GM12878 (cell line): ENCODE results near the gene CHMP4B. TPM values are rescaled to one million over a fixed set of nuclear protein-coding genes. Genes with fewer than 3 reads are reported as not detected.

Experiments
- ATAC-seq: fragments of 200-7000 bp; cut with Tn5 transposase; 3 replicates; pipeline ENCODE4 v1.9.1; 2020; ENCODE audit warnings: mild to moderate bottlenecking, moderate library complexity
- BruUV-seq: library from RNA; stranded (reverse); fragments of 400-500 nt; replicated peaks from 2 replicates; lab custom pipeline; 2021; lab: Mats Ljungman, UMichigan
- CTCF ChIA-PET: fragments of 300-600 bp; sonication (Branson Sonifier 250); formaldehyde crosslinking; extraction: SDS; loops from one replicate; lab custom pipeline; 2021; ENCODE audit warnings: inconsistent platforms; lab: Yijun Ruan, JAX
- POLR2A ChIA-PET: fragments of 350-600 bp; formaldehyde crosslinking; extraction: SDS; loops from one replicate; lab custom pipeline; 2021; ENCODE audit warnings: inconsistent platforms; lab: Charles Lee
- RAD21 ChIA-PET: fragments of 300-600 bp; sonication (Branson Sonifier 250); formaldehyde crosslinking; loops from one replicate; lab custom pipeline; 2023; ENCODE audit warnings: antibody characterized with exemption; ENCODE audit not compliant: unreplicated experiment; lab: Charles Lee
- SMC1A ChIA-PET: fragments of 300-600 bp; sonication (Branson Sonifier 250); formaldehyde crosslinking; loops from one replicate; lab custom pipeline; 2023; ENCODE audit not compliant: unreplicated experiment, uncharacterized antibody; lab: Charles Lee
- DNase-seq: peaks from one replicate; pipeline ENCODE4 v3.0.0-alpha.2; 2011; ENCODE audit warnings: low read depth, low spot score
- FAIRE-seq: peaks from 3 replicates; lab custom pipeline; 2011; peaks lifted over from hg19 to GRCh38; lab: Jason Lieb, UNC
- H2AFZ ChIP-seq: 2 replicates; pipeline ENCODE4 v1.6.0; 2011; ENCODE audit warnings: low read depth, low read length, control low read depth; ENCODE audit not compliant: control insufficient read depth
- H3K27ac ChIP-seq: 2 replicates; pipeline ENCODE4 v1.5.1; 2011; ENCODE audit warnings: control low read depth; ENCODE audit not compliant: control insufficient read depth, insufficient read depth
- H3K27me3 ChIP-seq, 2 experiments: replicated peaks in 1 of 2; 2 replicates each; pipeline versions ENCODE4 v1.6.0 to v1.6.1; 2011; ENCODE audit warnings: low read length in 1 of 2; ENCODE audit not compliant: control insufficient read depth in 2 of 2, insufficient read depth in 2 of 2
- H3K36me3 ChIP-seq, 2 experiments: 2 replicates each; pipeline ENCODE4 v1.5.1; 2011; ENCODE audit warnings: low read length in 1 of 2; ENCODE audit not compliant: control insufficient read depth in 2 of 2, insufficient read depth in 2 of 2
- H3K4me1 ChIP-seq: 2 replicates; pipeline ENCODE4 v1.6.1; 2011; ENCODE audit warnings: mild to moderate bottlenecking, low read length, moderate library complexity, mixed read lengths; ENCODE audit not compliant: control insufficient read depth, insufficient read depth
- H3K4me2 ChIP-seq: 2 replicates; pipeline ENCODE4 v1.6.0; 2011; ENCODE audit warnings: control low read depth; ENCODE audit not compliant: control insufficient read depth, insufficient read depth
- H3K4me3 ChIP-seq: fragments of 200-600 bp; sonication (generic); 2 replicates; pipeline ENCODE4 v1.5.1; 2016
- H3K79me2 ChIP-seq: 2 replicates; pipeline ENCODE4 v1.6.0; 2011; ENCODE audit warnings: low read length; ENCODE audit not compliant: control insufficient read depth, insufficient read depth
- H3K9ac ChIP-seq: 2 replicates; pipeline ENCODE4 v1.8.0; 2011; ENCODE audit warnings: low read length, control low read depth, mixed read lengths; ENCODE audit not compliant: control insufficient read depth, insufficient read depth
- H3K9me3 ChIP-seq: replicated peaks from 3 replicates; pipeline ENCODE4 v1.5.1; 2011; ENCODE audit warnings: mild to moderate bottlenecking, low read length; ENCODE audit not compliant: control insufficient read depth, insufficient read depth
- H4K20me1 ChIP-seq: 2 replicates; pipeline ENCODE4 v1.6.0; 2011; ENCODE audit not compliant: control insufficient read depth, insufficient read depth
- EZH2 ChIP-seq: IDR thresholded peaks from 2 replicates; pipeline ENCODE4 v1.6.1; 2012; ENCODE audit warnings: low read depth, mild to moderate bottlenecking, control low read depth, inconsistent platforms, low read length, borderline replicate concordance; ENCODE audit not compliant: control insufficient read depth
- MEF2A ChIP-seq: IDR thresholded peaks from 2 replicates; pipeline ENCODE4 v1.6.1; 2011; ENCODE audit warnings: low read depth, mild to moderate bottlenecking, low read length, moderate library complexity; ENCODE audit not compliant: insufficient read depth
- RAD51 ChIP-seq: fragments of 450-650 bp; IDR thresholded peaks from 2 replicates; pipeline ENCODE4 v1.6.1; 2016; ENCODE audit warnings: moderate library complexity, mild to moderate bottlenecking, inconsistent platforms
- SIN3A ChIP-seq: IDR thresholded peaks from 2 replicates; pipeline ENCODE4 v1.6.1; 2012; ENCODE audit warnings: low read depth, low read length, improper control_type of control experiment
- SREBF1 ChIP-seq: IDR thresholded peaks from 2 replicates; pipeline ENCODE4 v1.6.1; 2012; ENCODE audit warnings: mild to moderate bottlenecking, low read length
- TARDBP ChIP-seq: IDR thresholded peaks from 2 replicates; pipeline ENCODE4 v1.6.1; 2016; ENCODE audit warnings: borderline replicate concordance
- TBL1XR1 ChIP-seq: IDR thresholded peaks from 2 replicates; pipeline ENCODE4 v1.6.1; 2012; ENCODE audit warnings: low read depth, low read length, improper control_type of control experiment
- ZBTB11 ChIP-seq: fragments of 450-650 bp; formaldehyde crosslinking; IDR thresholded peaks from 2 replicates; pipeline ENCODE4 v1.5.0; 2022; ENCODE audit warnings: mild to moderate bottlenecking, missing genetic modification characterization
- WGBS: methylation state at CpG from one replicate; pipeline ENCODE4 v1.1.6; 2016; ENCODE audit warnings: low lambda C conversion rate; ENCODE audit not compliant: insufficient replicate concordance, insufficient coverage; ENCODE audit errors: missing lambda C conversion rate; 5-methylcytosine and 5-hydroxymethylcytosine counted together
- in situ Hi-C: fragments of 300-500 bp; cut with MboI; formaldehyde crosslinking; loops from 9 replicates; pipeline ENCODE4 v1.14.3; 2018; ENCODE audit warnings: mixed read lengths
- intact Hi-C: fragments of 100-400 bp; cut with micrococcal nuclease; formaldehyde crosslinking; loops from one replicate; pipeline ENCODE4 v1.14.2; 2022; ENCODE audit not compliant: unreplicated experiment
- polyA plus RNA-seq, 11 experiments: library from polyadenylated mRNA; depleted of rRNA in 4 of 11; unstranded in 6 of 11; stranded (reverse) in 5 of 11; fragments of >200 nt; fragmentation: Nextera tagmentation in 4 of 11; fragmentation: Illumina TruSeq in 1 of 11; extraction: Ambion mirVana in 4 of 11; extraction: Trizol in 1 of 11; gene quantifications; 1 replicate in 1 of 11; 2 replicates in 10 of 11; pipeline versions ENCODE4 v1.2.1 to v1.2.3, GENCODE V29; 2011 to 2016; ENCODE audit warnings: inconsistent platforms in 2 of 11, missing spikeins in 2 of 11, low read depth in 1 of 11
- total RNA-seq, 4 experiments: library from RNA; depleted of rRNA in 3 of 4; stranded (reverse); fragments of >200 nt in 3 of 4; fragmentation: Illumina TruSeq in 1 of 4; extraction: Trizol in 1 of 4; gene quantifications; 2 replicates each; pipeline versions ENCODE4 v1.2.1 to v1.2.3, GENCODE V29; 2013 to 2021
- TF ChIP-seq, protein P1 (sequence below): fragments of 450-650 bp; IDR thresholded peaks from 2 replicates; pipeline ENCODE4 v1.6.1; 2017; ENCODE audit warnings: borderline replicate concordance
- TF ChIP-seq, protein P2 (sequence below): fragments of 150-350 bp; IDR thresholded peaks from 2 replicates; pipeline ENCODE4 v1.6.1; 2016; ENCODE audit warnings: low read depth, low read length
- TF ChIP-seq, protein P3 (sequence below), 3 experiments: IDR thresholded peaks in 2 of 3; conservative IDR thresholded peaks in 1 of 3; 2 replicates each; pipeline ENCODE4 v1.5.1; 2011; ENCODE audit warnings: low read depth in 3 of 3, low read length in 3 of 3, mild to moderate bottlenecking in 3 of 3, control low read depth in 2 of 3, moderate library complexity in 2 of 3, inconsistent platforms in 1 of 3, mixed read lengths in 1 of 3; ENCODE audit not compliant: control insufficient read depth in 2 of 3, insufficient read depth in 1 of 3; ENCODE audit errors: extremely low read depth in 1 of 3

The CHMP4B gene
- total and polyA plus RNA-seq, 10 of the 15 experiments (the other 5 are each of a cell fraction or from before 2014, with no cell fraction given), result 4.2 to 118 (median 49.6) TPM

GRCh38 chr20:33825340-33826269 is 14.5 kb downstream of the CHMP4B start:
- 97% methylated on average over 3 of the region's 3 CpGs for WGBS
- FAIRE-seq, result no peak
- no peak overlapping the region for H2AFZ ChIP-seq
- in situ Hi-C loops, result no loop called here
- H3K27ac ChIP-seq, result no peak overlapping the region
- H3K79me2 ChIP-seq, result peaks cover 80% of the 10 kb centered on the region
- ChIA-PET CTCF (interaction anchor here (0.6 to 3.2 kb wide), 5 partner anchors 11 to 33 kb away, joined by 3 to 16 read pairs (median 4); no protein-coding TSS in a partner anchor), POLR2A (interaction anchor here (1.1 kb wide), 1 partner anchor 11 kb away, joined by 3 read pairs; no protein-coding TSS in a partner anchor), SMC1A (interaction anchor here (0.5 to 4.4 kb wide), 7 partner anchors 13 to 47 kb away, joined by 3 to 26 read pairs (median 3); partner anchors contain the start of gene CHMP4B), RAD21 (interaction anchor here (1.2 to 1.5 kb wide), 2 partner anchors 11 to 13 kb away, joined by 3 to 6 read pairs; no protein-coding TSS in a partner anchor)
- DNase-seq, result no peak
- ATAC-seq, result no peak
- H3K4me1 ChIP-seq, result peaks cover 9% of the 10 kb centered on the region
- no peak overlapping the region for H3K4me2 ChIP-seq
- peaks cover 6 to 22% of the 10 kb centered on the region in 2 experiments for H3K36me3 ChIP-seq
- H3K9ac ChIP-seq, result no peak overlapping the region
- no peaks in the 10 kb centered on the region for H3K27me3 ChIP-seq
- no peaks in the 10 kb centered on the region for H3K9me3 ChIP-seq
- BruUV-seq, result no TSS peak
- no peak overlapping the region for H3K4me3 ChIP-seq
- peaks cover 8% of the 10 kb centered on the region for H4K20me1 ChIP-seq
- intact Hi-C loops, result no loop called here
- TF ChIP-seq, protein P1, sequence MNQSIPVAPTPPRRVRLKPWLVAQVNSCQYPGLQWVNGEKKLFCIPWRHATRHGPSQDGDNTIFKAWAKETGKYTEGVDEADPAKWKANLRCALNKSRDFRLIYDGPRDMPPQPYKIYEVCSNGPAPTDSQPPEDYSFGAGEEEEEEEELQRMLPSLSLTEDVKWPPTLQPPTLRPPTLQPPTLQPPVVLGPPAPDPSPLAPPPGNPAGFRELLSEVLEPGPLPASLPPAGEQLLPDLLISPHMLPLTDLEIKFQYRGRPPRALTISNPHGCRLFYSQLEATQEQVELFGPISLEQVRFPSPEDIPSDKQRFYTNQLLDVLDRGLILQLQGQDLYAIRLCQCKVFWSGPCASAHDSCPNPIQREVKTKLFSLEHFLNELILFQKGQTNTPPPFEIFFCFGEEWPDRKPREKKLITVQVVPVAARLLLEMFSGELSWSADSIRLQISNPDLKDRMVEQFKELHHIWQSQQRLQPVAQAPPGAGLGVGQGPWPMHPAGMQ, result no peak
- no peak for TF ChIP-seq EZH2
- no peak for TF ChIP-seq TBL1XR1
- TF ChIP-seq ZBTB11, result no peak
- TF ChIP-seq, protein P2, sequence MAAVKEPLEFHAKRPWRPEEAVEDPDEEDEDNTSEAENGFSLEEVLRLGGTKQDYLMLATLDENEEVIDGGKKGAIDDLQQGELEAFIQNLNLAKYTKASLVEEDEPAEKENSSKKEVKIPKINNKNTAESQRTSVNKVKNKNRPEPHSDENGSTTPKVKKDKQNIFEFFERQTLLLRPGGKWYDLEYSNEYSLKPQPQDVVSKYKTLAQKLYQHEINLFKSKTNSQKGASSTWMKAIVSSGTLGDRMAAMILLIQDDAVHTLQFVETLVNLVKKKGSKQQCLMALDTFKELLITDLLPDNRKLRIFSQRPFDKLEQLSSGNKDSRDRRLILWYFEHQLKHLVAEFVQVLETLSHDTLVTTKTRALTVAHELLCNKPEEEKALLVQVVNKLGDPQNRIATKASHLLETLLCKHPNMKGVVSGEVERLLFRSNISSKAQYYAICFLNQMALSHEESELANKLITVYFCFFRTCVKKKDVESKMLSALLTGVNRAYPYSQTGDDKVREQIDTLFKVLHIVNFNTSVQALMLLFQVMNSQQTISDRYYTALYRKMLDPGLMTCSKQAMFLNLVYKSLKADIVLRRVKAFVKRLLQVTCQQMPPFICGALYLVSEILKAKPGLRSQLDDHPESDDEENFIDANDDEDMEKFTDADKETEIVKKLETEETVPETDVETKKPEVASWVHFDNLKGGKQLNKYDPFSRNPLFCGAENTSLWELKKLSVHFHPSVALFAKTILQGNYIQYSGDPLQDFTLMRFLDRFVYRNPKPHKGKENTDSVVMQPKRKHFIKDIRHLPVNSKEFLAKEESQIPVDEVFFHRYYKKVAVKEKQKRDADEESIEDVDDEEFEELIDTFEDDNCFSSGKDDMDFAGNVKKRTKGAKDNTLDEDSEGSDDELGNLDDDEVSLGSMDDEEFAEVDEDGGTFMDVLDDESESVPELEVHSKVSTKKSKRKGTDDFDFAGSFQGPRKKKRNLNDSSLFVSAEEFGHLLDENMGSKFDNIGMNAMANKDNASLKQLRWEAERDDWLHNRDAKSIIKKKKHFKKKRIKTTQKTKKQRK, result no peak
- no peak for TF ChIP-seq TARDBP
- TF ChIP-seq RAD51, result no peak
- no peak for TF ChIP-seq SIN3A
- no peak for TF ChIP-seq SREBF1
- TF ChIP-seq MEF2A, result no peak
- TF ChIP-seq, protein P3, sequence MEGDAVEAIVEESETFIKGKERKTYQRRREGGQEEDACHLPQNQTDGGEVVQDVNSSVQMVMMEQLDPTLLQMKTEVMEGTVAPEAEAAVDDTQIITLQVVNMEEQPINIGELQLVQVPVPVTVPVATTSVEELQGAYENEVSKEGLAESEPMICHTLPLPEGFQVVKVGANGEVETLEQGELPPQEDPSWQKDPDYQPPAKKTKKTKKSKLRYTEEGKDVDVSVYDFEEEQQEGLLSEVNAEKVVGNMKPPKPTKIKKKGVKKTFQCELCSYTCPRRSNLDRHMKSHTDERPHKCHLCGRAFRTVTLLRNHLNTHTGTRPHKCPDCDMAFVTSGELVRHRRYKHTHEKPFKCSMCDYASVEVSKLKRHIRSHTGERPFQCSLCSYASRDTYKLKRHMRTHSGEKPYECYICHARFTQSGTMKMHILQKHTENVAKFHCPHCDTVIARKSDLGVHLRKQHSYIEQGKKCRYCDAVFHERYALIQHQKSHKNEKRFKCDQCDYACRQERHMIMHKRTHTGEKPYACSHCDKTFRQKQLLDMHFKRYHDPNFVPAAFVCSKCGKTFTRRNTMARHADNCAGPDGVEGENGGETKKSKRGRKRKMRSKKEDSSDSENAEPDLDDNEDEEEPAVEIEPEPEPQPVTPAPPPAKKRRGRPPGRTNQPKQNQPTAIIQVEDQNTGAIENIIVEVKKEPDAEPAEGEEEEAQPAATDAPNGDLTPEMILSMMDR (IDR thresholded peaks at IDR 0.05 in 2 of 3, conservative IDR thresholded peaks at IDR 0.05 in 1 of 3; ENCODE audit: control insufficient read depth in 2 of 3, extremely low read depth in 1 of 3, insufficient read depth in 1 of 3, low read depth in 3 of 3, low read length in 3 of 3), result no peak
